Activated T-cell treated with anti-CD3 and anti-CD28 coated beads, Interleukin-2, amount 50 U/mL, for 1 hour (primary cell): ENCODE data around the gene NOC4L.
"Not testable (repeated sequence)": the region's sequence is repeated elsewhere in the genome, so short reads cannot be mapped to it uniquely, and the experiment has no call there.

ENCODE experiments used
- DNase-seq: peaks from one replicate; pipeline ENCODE4 v3.0.0-alpha.2; 2020

The NOC4L gene

GRCh38 chr12:132124766-132125425, 19.4 kb upstream of the NOC4L start:
- DNase-seq, result no peak

GRCh38 chr12:132125736-132126135, 18.5 kb upstream of the NOC4L start:
- no peak for DNase-seq

- DNase-seq, result no peak
Measured at GRCh38 chr12:132127041-132127440, 17.2 kb upstream of the NOC4L start.

GRCh38 chr12:132129007-132129406, 15.2 kb upstream of the NOC4L start:
- DNase-seq, result no peak

DNA sequence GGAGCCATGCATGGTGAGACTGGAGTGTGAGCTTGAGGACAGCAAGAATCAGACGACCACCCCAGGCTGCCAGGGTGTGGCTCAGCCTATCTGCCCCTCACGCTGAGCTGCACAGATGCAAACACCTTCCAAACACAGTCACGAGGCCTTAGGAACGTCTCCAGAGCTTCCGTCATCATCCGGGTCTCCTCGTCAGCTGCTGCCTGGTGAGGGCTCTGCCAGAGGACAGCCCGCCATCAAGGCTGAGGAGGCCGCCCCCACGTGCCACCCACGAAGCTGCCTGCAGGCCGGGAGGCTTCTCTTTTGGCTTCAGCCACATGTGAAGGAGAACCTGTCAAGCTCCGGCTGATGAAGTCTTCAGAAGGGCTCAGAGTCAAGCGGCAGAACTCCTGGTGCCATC, 13.6 kb upstream of the NOC4L start:
- no peak for DNase-seq

DNA sequence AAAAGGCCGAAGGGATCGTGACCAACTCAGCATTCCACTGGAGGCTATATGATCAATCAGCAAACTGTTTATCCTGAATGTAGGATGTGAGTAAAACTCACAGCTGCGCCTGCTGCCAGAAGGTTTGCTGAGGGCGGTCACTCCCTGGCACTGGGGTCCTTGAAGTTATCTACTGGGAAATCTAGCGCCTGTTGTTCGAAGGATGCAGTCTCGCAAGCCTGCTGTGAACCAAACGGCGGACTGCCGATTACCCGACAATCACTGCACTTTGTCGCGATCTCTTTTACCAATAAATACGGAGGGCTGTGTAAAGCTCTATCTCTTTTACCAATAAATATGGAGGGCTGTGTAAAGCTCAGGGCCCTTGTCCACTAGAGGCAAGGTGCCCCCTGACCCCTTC, 13.0 kb upstream of the NOC4L start:
- DNase-seq, result no peak

- DNase-seq, result no peak
Measured at GRCh38 chr12:132131952-132132351, 12.3 kb upstream of the NOC4L start.

GRCh38 chr12:132132609-132133430, 11.4 kb upstream of the NOC4L start:
- no peak for DNase-seq

GRCh38 chr12:132133952-132134652, 10.2 kb upstream of the NOC4L start:
- DNase-seq, result no peak

DNA sequence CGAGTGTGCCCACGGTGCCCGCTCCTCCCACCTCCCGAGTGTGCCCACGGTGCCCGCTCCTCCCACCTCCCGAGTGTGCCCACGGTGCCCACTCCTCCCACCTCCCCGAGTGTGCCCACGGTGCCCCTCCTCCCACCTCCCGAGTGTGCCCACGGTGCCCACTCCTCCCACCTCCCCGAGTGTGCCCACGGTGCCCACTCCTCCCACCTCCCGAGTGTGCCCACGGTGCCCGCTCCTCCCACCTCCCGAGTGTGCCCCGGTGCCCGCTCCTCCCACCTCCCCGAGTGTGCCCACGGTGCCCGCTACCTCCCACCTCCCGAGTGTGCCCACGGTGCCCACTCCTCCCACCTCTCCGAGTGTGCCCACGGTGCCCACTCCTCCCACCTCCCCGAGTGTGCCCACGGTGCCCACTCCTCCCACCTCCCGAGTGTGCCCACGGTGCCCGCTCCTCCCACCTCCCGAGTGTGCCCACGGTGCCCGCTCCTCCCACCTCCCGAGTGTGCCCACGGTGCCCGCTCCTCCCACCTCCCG, 9.5 kb upstream of the NOC4L start:
- not testable (repeated sequence) for DNase-seq

- peak; percentile 13 for DNase-seq
Measured at GRCh38 chr12:132136226-132136625, 8.0 kb upstream of the NOC4L start.

- peak; percentile 16 for DNase-seq
Measured at GRCh38 chr12:132137483-132138125, 6.7 kb upstream of the NOC4L start.

GRCh38 chr12:132138941-132139871, 5.1 kb upstream of the NOC4L start:
- DNase-seq, result peak; percentile 14

DNA sequence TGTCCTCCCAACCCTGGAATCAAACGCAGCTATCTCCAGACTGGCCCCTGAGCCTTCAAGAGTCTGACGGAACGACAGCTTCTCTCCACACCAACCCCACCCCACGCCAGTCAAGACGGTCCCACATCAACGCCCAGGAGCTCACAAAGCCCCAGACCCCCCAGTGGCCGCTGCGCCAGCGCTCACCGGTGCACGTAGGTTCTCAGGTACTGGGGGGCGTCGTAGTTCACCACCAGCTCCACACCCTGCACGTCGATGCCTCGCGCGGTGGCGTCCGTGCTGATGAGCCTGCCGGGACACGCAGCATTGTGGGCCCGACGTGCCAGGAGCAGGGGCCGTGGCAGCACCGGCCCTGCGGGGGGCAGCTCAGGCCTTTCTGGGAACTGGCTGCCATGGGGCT, 4.3 kb upstream of the NOC4L start:
- no peak for DNase-seq

DNA sequence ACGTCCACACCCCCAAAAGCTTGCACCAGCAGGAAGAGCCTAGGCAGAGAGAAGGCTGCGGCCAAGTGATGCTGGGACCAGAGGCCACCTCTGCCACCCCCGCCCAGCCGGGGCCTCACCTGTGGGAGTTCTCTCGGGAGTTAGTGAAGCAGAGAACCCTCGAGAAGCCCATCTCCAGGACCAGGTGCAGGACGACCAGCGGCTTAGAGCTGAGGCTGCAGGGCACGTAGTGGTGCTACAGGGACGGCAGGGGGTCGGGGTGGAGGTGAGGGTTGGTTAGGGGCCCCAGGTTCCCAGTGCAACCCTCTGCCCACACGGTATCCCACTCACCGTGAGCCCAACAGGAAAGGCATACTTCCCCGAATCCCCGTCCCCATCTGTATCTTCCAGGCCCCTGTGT, 3.8 kb upstream of the NOC4L start:
- peak; percentile 8 for DNase-seq

- DNase-seq, result no peak
Measured at GRCh38 chr12:132140918-132141841, 3.1 kb upstream of the NOC4L start.

GRCh38 chr12:132141976-132142678, 2.1 kb upstream of the NOC4L start:
- DNase-seq, result no peak

DNA sequence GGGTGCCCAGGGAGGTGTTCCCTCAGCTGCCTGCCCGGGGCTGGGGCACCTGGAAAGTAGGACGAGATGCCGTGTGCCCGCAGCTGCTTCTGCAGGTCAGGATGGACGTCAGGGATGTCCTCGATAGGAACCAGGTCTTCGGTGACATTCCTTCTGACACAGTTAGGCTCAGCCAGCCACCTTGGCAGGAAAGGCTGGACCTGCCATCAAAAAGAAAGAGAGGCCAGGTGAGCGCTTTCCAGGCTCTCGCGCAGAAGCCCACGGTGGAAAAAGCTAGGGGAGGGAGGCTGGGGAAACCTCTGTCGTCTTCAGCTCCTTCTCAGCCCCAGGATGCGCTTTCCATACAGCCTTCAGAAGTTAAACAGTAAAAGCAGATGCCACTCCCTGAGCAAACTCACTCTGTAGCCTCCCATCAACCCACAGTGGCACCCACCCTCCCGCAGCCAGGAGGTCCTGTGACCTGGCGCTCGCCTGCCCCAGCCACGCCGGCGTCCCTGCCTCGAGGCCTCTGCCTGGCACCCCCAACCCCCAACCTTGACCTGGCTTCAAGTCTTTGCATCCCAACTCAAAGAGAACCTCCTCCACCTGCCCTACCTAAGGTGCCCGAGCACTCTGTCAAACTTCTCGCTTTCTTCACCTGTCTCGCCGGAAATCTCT, 1.4 kb upstream of the NOC4L start:
- no peak for DNase-seq

DNA sequence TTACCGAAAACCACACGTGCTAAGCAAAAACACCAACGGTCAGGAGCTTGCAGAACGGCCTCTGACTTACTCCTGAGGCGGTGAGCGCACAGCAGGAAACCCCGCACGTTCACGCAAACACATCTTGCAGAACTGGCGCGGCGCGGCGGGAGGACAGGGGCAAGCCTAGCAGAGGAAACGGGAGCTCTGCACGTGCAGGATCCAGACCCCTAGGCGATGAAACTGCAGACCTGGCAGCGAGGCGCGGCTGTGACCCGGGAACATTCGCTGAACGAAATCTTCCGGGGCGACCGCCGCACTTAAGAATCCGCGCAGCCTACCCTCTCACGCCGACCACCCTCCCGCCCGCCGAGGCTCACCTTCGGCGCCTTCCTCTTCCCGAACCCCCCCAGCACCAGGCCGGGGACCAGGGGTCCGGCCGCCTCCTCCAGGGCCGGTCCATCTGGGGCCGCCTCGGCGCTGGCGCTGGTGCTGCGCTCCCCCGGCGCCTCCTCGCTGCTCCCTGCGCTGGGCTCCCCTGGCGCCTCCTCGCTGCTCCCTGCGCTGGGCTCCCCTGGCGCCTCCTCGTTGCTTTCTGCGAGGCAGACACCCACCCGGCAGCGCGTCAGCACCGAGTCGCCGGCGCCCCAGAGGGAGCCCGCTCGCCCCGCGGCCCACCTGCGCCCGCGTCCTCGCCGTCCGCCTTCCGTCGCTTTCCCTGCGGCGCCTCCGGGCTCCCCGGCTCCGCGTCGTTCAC, 753 bp upstream of the NOC4L start:
- DNase-seq, result peak; percentile 22
